GM18873 (cell line): ENCODE measurements around the gene IZUMO4.
"Not testable (repeated sequence)": the region's sequence is repeated elsewhere in the genome, so short reads cannot be mapped to it uniquely, and the experiment has no call there.

Experiments
- ATAC-seq: cut with Tn5 transposase; IDR thresholded peaks from one replicate; pipeline ENCODE4 v1.9.1; 2021; ENCODE audit warnings: mild to moderate bottlenecking, moderate library complexity, moderate number of reproducible peaks; ENCODE audit not compliant: unreplicated experiment, low FRiP score

Gene IZUMO4

DNA sequence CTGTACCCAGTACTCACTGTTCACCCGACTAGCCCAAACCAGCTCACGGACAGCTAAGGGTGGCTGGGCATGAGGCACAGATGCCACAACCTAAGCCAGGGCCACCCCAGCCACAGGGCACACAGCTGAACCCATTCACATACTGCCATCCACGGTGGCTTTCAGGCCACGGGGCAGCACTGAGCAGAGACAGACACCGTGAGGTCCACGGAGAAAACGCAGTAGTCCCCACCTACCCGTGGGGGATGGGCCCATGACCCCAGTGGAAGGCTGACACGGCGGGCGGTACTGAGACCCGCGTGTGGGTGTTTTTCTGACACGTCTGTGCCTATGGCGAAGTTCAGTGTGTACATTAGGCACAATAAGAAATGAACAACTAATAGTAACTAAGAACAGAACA, 25.5 kb downstream of the IZUMO4 start:
- ATAC-seq: no peak

DNA sequence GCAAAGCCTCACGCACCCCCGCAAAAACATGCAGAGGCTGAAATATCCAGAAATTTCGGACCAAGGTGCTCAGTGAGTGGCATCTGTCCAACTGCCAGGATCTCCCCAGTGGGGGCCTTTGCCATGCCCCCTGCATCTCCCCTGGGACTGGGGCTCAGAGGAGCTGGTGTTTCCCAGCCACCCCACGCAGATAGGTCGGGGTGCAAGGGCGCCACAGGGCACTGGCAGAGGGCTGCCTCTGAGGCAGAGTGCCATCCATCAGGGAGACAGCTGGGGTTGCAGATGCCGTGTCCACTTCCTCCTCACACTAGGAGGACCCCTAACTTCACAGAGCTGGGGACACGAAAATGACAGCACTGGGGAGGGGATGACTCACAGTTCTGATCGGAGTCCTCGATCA, 26.3 kb downstream of the IZUMO4 start:
- no peak for ATAC-seq

GRCh38 chr19:2123682-2124387, 27.1 kb downstream of the IZUMO4 start:
- no peak for ATAC-seq

- ATAC-seq: no peak
Measured at GRCh38 chr19:2126879-2127518, 30.3 kb downstream of the IZUMO4 start.

DNA sequence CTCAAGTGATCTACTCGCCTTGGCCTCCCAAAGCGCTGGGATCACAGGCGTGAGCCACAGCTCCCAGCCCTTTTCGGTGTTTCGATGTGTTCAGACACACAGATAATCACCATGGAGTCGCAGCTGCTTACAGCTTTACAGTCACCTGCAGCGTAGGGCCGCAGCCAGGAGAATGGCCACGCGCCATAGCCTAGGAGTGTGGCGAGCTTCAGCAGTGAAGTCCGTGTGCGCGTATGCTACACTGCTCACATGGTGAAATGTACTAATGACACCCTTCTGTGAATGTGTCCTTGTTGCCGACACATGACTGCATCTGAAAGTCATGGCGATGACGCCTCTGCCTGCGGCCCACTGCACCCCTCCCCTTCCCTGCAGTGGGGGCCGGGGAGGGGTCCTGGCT, 31.0 kb downstream of the IZUMO4 start:
- ATAC-seq: no peak

GRCh38 chr19:2128252-2128651, 31.5 kb downstream of the IZUMO4 start:
- not testable (repeated sequence) for ATAC-seq

DNA sequence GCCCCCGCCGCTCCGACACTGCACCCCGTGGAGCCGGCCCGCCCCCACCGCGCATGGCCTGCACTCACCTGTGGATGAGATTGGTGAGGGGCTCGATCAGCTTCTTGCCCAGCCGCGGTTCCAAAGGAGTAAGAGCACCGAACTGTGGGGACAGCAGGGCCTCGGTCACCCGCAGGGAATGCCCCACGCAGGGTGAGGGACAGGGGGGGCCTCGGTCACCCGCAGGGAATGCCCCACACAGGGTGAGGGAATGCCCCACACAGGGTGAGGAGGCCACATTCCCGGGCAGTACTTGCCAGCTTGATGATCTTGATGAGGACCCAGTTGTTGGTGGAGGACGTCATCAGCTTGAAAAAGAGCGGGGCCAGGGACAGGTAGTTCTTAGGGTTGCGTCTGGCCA, 32.3 kb downstream of the IZUMO4 start:
- no peak for ATAC-seq

GRCh38 chr19:2129486-2129885, 32.8 kb downstream of the IZUMO4 start:
- ATAC-seq: no peak

GRCh38 chr19:2129892-2130770, 33.4 kb downstream of the IZUMO4 start:
- no peak for ATAC-seq

GRCh38 chr19:2131012-2131975, 34.6 kb downstream of the IZUMO4 start:
- not testable (repeated sequence) for ATAC-seq

- no peak for ATAC-seq
Measured at GRCh38 chr19:2132191-2132590, 35.5 kb downstream of the IZUMO4 start.

DNA sequence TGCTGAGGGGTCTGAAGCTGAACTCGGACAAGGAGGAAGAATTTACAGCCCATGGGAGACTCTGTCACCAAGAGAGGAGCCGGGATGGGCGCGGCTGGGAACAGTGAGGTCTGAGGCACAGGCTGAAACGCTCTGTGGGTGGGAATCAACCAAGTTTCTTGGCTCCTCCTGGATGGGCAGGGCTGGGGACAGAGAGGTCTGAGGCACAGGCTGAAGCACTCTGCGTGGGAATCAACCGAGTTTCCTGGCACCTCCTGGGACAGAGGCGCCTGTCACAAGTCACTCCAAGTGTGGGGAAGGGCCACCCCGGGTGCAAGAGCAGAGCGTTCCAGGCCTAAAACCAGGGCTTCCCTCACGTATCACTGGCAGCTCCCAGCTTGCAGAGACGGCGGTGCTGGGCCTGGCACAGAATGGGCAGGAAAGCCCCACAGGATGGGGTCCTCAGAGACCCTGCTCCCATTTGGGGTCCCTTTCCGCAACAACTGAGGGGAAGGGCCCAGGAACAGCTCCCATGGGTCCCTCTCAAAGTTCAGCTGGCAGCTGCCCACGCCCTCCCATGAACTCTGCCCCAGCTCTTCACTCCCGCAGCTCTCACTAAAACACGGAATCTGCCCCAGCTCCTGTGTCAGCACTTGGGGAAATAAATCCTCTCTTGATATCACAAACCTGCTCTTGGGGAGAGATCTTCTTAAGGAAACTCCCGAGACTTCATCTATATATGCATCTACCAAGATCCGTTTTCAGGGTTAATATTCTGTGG, 36.2 kb downstream of the IZUMO4 start:
- no peak for ATAC-seq

DNA sequence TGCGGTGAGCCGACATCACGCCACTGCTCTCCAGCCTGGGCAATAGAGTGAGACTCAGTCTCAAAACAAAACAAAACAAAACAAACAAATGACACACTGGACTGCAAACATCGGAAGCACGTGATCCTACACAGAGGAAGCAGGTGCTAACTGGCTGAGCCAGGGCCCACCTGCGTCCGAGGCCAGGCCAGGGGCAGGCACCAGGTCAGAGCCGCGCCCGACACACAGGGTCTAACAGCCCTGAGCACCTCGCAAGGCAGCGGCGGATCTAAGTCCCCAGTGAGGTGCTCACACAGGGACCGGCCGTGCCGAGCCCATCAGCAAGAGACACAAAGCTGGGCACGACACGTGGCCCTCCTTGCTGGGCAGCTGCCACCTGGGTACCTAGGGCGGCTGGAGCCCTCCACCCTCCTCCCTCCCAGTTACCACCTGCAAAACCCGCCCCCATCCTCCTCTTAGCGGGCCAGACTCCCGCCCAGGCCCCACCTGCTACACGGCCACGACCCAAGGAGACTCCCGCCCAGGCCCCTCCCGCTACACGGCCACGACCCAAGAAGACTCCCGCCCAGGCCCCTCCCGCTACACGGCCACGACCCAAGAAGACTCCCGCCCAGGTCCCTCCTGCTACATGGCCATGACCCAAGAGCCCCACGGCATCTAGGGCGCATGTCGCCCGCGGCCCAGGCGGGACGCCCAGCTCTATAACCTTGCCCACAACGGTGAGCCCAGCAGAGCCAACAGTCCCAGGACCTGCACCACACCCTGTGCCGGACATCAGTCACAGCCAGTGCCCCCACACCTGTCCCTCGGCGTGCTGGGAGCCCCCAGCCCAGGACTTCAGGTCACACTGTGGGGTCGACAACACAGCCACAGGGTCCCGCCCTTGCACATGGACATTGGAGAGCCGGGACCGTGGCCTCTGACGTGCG, 39.0 kb downstream of the IZUMO4 start:
- no peak for ATAC-seq

DNA sequence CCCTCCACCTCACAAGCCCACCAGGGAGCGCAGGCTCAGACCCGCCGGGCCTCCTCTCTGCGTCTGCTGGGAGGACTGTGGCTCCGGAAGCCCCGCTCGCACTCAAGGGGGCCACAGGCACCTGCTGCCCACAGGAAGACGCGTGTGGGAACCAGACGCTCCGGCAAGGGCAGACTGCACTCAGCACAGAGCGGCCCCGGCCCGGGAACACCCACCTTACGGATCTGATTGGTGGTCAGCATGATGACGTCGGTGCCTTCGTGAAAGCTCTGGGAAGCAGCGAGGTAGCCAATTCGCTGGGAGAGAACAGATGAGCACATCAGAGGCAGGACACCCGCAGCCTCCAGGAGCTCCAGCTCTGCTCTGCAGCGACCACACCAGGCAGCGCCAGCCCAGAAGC, 40.1 kb downstream of the IZUMO4 start:
- no peak for ATAC-seq

DNA sequence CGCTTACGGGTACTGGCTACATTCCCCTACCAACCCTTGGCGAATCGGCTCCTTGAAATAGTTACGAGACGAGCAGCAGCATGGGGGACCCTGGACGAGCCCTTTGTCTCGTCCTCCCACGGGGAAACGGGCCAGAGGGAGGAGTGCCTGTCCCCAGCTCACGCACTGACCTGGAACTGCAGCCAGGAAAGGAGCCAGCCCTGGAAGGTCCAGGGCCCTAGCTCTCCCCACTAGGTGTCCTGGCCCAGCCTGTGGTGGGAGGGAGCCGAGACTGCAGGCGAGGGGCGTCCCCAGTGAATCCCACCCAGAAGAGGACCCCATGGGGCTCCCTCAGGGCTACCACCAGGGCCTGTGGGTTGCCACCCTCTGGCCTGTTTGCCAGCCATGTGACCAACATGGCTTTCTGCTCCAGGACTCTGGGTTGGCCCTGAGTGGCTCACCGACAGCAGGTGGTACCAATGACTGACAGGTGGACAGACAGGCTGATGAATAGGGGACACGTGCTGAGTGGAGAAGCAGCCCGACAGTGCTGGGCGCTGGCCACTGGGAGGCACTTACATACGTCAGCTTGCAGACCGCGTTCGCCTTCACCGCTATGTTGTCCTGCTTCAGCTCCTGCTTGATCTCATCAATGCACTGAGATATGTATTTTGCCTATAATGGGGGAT, 41.5 kb downstream of the IZUMO4 start:
- no peak for ATAC-seq

GRCh38 chr19:2139385-2140137, 42.8 kb downstream of the IZUMO4 start:
- no peak for ATAC-seq

- ATAC-seq: no peak
Measured at GRCh38 chr19:2140138-2140569, 43.4 kb downstream of the IZUMO4 start.
